ENCODE data around the gene FAM98B. TPM values are rescaled to one million over a fixed set of nuclear protein-coding genes. Genes with fewer than 3 reads are reported as not detected.

The FAM98B gene
- total RNA-seq, 1 experiment from 2014 or later, result 26.5 TPM

GRCh38 chr15:38521316-38521715, 67.4 kb downstream of the FAM98B start:
- intact Hi-C loops (cut with micrococcal nuclease), result no loop called here
- Mint-ChIP-seq H3K4me3 (ENCODE audit: unreplicated experiment) (no peak overlapping the region), H3K4me1 (ENCODE audit: insufficient read depth, unreplicated experiment) (no peaks in the 10 kb centered on the region), H3K27me3 (ENCODE audit: insufficient read depth, unreplicated experiment) (peaks cover 47% of the 10 kb centered on the region), H3K36me3 (ENCODE audit: insufficient read depth, unreplicated experiment) (no peaks in the 10 kb centered on the region), H3K27ac (ENCODE audit: low read depth, unreplicated experiment) (no peak overlapping the region), H3K9me3 (ENCODE audit: unreplicated experiment) (no peaks in the 10 kb centered on the region)
- BruUV-seq (replicated peaks), result no TSS peak
- ChIA-PET CTCF (interaction anchor here (1.0 kb wide), 1 partner anchor 82 kb away, joined by 3 read pairs; no protein-coding TSS in a partner anchor), POLR2A (no interaction called here)
- no peak for TF ChIP-seq CTCF (IDR thresholded peaks at IDR 0.05; ENCODE audit: unreplicated experiment)
- no peak for DNase-seq (ENCODE audit: unreplicated experiment)

GRCh38 chr15:38522922-38523321, 69.0 kb downstream of the FAM98B start:
- no peak overlapping the region for H3K27ac Mint-ChIP-seq (ENCODE audit: low read depth, unreplicated experiment)
- peaks cover 34% of the 10 kb centered on the region for H3K27me3 Mint-ChIP-seq (ENCODE audit: insufficient read depth, unreplicated experiment)
- no peak for DNase-seq (ENCODE audit: unreplicated experiment)
- ChIA-PET POLR2A (interaction anchor here (1.0 to 2.0 kb wide), 2 partner anchors 8 to 10 kb away, joined by 3 to 4 read pairs; no protein-coding TSS in a partner anchor), CTCF (interaction anchor here (0.8 to 1.6 kb wide), 3 partner anchors 8 to 169 kb away, joined by 3 to 6 read pairs (median 4); no protein-coding TSS in a partner anchor)
- H3K4me3 Mint-ChIP-seq (ENCODE audit: unreplicated experiment), result no peak overlapping the region
- H3K36me3 Mint-ChIP-seq (ENCODE audit: insufficient read depth, unreplicated experiment), result no peaks in the 10 kb centered on the region
- no peaks in the 10 kb centered on the region for H3K9me3 Mint-ChIP-seq (ENCODE audit: unreplicated experiment)
- no peak for TF ChIP-seq CTCF (IDR thresholded peaks at IDR 0.05; ENCODE audit: unreplicated experiment)
- BruUV-seq (replicated peaks), result no TSS peak
- H3K4me1 Mint-ChIP-seq (ENCODE audit: insufficient read depth, unreplicated experiment), result no peaks in the 10 kb centered on the region
- intact Hi-C loops (cut with micrococcal nuclease), result no loop called here

- ChIA-PET POLR2A (interaction anchor here (0.7 kb wide), 1 partner anchor 35 kb away, joined by 4 read pairs; no protein-coding TSS in a partner anchor), CTCF (interaction anchor here (0.5 to 0.7 kb wide), 4 partner anchors 16 to 1543 kb away, joined by 3 to 4 read pairs (median 4); no protein-coding TSS in a partner anchor)
- Mint-ChIP-seq H3K27ac (ENCODE audit: low read depth, unreplicated experiment) (no peak overlapping the region), H3K4me3 (ENCODE audit: unreplicated experiment) (no peak overlapping the region), H3K27me3 (ENCODE audit: insufficient read depth, unreplicated experiment) (peaks cover 22% of the 10 kb centered on the region), H3K4me1 (ENCODE audit: insufficient read depth, unreplicated experiment) (peaks cover 6% of the 10 kb centered on the region), H3K36me3 (ENCODE audit: insufficient read depth, unreplicated experiment) (no peaks in the 10 kb centered on the region), H3K9me3 (ENCODE audit: unreplicated experiment) (no peaks in the 10 kb centered on the region)
- no TSS peak for BruUV-seq (replicated peaks)
- TF ChIP-seq CTCF (IDR thresholded peaks at IDR 0.05; ENCODE audit: unreplicated experiment), result no peak
- intact Hi-C loops (cut with micrococcal nuclease), result no loop called here
- no peak for DNase-seq (ENCODE audit: unreplicated experiment)
Observed at GRCh38 chr15:38524156-38524555, 70.2 kb downstream of the FAM98B start.

GRCh38 chr15:38525489-38525888, 71.6 kb downstream of the FAM98B start:
- ChIA-PET POLR2A (no interaction called here), CTCF (interaction anchor here (0.9 kb wide), 1 partner anchor 28 kb away, joined by 3 read pairs; no protein-coding TSS in a partner anchor)
- no peak for DNase-seq (ENCODE audit: unreplicated experiment)
- TF ChIP-seq CTCF (IDR thresholded peaks at IDR 0.05; ENCODE audit: unreplicated experiment), result no peak
- H3K4me3 Mint-ChIP-seq (ENCODE audit: unreplicated experiment), result no peak overlapping the region
- peaks cover 11% of the 10 kb centered on the region for H3K27me3 Mint-ChIP-seq (ENCODE audit: insufficient read depth, unreplicated experiment)
- BruUV-seq (replicated peaks), result no TSS peak
- no peak overlapping the region for H3K27ac Mint-ChIP-seq (ENCODE audit: low read depth, unreplicated experiment)
- intact Hi-C loops (cut with micrococcal nuclease), result no loop called here
- H3K9me3 Mint-ChIP-seq (ENCODE audit: unreplicated experiment), result no peaks in the 10 kb centered on the region
- no peaks in the 10 kb centered on the region for H3K36me3 Mint-ChIP-seq (ENCODE audit: insufficient read depth, unreplicated experiment)
- peaks cover 6% of the 10 kb centered on the region for H3K4me1 Mint-ChIP-seq (ENCODE audit: insufficient read depth, unreplicated experiment)

Measured in MCF 10A (cell line).